SIG-M5 treated with dmso at 0.1 percent for 504 hours (cell line): ENCODE results near the gene ASCC3.
"Not testable (repeated sequence)": the region's sequence is repeated elsewhere in the genome, so short reads cannot be mapped to it uniquely, and the experiment has no call there.

Experiments used
- DNase-seq: peaks from one replicate; lab custom pipeline; 2025; ENCODE audit not compliant: unreplicated experiment; lab: John Stamatoyannopoulos, UW

Gene ASCC3

GRCh38 chr6:100880853-100881706 is at the start of gene ASCC3:
Gene ASCC3, minus strand, starts transcription at chr6:100881329. Its CDS starts 13,332 bp downstream, at chr6:100867997.
- peak; percentile 89 for DNase-seq

DNA sequence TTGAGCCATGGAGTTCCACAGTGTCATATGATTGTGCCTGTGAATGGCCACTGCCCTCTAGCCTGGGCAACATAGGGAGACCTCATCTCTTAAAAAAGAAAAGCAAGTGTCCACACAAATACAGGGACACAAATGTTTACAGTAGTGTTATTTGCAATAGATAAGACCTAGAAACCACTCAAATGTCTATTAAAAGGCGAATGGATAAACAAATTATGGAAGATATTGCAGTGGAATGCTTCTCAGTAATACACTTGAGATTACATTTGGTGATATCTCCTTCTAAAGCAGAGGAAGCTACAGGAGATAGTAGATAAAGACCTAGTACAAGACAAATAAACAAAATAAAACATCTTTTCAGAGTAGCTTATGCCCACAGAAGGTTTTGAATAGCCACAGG is 44.6 kb upstream of the ASCC3 start:
- no peak for DNase-seq

DNA sequence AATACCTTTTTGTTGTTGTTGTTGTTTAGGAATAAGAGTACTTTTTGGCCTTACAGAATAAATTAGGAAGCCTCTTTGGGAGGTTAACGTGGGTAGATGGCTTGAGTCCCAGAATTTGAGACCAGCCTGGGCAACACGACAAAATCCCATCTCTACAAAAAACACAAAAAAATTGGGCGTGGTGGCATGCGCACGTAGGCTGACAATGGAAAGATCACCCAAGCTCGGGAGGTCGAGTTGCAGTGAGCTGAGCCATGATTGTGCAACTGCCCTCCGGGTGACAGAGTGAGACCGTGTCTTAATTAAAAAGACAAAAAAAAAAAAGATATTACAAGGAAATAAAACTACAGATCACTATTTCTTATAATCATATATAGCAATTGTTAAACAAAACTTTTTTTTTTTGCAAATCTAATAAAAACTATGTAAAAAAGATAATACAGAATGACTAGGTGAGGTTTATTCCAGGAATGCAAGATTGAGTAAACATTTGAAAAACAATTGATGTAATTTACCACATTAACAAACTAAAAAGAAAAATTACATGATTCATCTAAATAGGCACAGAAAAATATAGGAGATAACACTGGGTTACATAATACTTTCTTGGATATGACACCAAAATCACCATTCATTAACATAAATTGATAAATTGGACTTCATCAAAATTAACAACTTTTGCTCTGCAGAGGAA is 43.6 kb upstream of the ASCC3 start:
- DNase-seq: no peak

DNA sequence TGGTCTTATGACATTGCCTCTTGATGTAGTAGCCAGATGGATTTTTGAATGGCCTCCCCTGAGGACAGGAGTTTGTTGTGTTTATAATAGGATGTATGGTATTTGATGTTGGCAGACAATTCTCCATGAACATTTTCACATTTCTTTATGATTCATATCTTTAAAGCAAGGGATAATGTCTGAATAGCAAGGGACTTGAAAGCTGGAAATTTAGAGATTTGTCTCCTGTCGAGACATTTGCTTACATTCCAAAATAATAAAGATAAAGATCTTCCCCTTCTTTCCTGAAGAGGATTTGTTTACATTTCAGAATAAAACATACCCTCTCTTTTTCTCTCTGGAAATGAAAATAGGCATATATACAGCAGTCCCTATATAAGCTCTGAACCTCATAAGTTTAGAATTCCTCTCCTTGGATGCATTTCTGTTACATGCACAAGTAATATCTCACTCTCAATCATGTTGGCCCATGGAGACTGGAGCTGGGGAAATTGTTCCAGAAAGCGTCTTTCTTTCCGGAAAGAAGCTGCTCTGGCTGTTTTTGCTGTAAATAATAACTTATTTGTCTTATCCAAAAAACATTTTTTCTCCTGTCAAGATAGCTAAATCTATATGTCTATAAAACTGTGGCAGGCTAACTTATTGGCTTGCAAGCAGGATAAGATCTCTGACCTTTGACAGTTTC is 42.5 kb upstream of the ASCC3 start:
- DNase-seq: no peak

DNA sequence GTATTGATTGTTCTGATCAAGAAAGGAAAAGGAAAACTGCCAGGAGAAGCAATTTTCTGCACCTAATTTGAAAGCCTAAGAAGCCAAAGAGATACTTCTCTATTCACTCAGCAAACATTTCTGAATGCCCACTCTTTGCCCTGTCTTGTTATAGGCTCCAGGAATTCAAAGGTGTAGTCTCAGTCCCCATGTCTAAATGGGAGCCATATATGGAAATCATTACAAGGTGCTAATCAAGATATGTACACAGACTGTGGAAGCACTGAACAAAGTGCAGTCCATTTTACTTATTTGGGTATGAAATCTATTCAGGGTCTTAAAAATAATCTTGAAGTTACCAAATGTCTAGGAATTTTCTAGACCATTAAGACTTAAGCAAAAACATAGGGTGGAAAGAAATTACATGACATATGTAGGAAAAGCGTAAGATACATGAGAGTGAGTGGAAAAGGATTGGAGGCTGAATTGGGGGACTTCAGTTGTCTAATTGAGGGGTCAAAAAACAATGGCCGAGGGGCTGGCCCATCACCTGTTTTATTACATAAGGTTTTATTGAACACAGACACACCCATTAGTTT is 39.0 kb upstream of the ASCC3 start:
- no peak for DNase-seq

- no peak for DNase-seq
Measured at GRCh38 chr6:100918152-100918551, 37.0 kb upstream of the ASCC3 start.

- DNase-seq: no peak
Measured at GRCh38 chr6:100915876-100916275, 34.7 kb upstream of the ASCC3 start.

GRCh38 chr6:100913400-100914276 is 32.5 kb upstream of the ASCC3 start:
- no peak for DNase-seq

GRCh38 chr6:100906325-100906724 is 25.2 kb upstream of the ASCC3 start:
- no peak for DNase-seq

GRCh38 chr6:100905067-100905466 is 23.9 kb upstream of the ASCC3 start:
- DNase-seq: no peak

DNA sequence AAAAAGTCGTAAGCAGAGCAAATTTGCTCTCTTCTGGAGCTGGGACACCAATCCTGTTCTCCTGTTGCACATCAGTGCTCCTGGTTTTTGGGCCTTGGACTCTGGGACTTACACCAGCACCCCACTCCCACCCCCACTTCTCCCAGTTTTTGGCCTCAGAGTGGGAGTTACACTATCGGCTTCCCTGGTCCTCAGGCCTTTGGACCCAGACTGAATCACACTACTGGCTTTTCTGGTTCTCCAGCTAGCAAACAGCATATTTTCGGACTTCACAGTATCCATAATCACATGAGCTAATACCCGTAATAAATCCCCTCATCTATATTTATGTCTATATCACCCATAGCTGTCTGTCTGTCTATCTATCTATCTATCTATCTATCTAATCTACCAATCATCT is 23.2 kb upstream of the ASCC3 start:
- no peak for DNase-seq

DNA sequence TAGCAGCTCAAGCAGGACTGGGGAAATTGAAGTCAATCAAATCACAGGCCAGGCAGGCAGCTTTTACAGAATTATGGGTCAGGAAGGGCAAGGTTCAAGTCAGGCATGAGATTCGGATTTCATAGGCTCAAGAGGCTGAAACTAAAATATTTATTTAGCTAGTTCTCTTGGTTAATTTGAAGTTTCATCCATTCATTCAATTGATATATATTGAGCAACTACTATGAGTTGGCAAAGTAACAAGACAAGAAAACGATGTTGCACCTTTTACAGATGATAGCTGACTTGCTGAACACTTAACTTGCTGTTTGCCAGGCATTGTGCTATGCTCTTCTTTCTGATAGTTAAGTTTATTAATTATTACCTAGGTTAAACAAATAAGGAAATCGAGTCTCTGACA is 20.5 kb upstream of the ASCC3 start:
- DNase-seq: no peak

DNA sequence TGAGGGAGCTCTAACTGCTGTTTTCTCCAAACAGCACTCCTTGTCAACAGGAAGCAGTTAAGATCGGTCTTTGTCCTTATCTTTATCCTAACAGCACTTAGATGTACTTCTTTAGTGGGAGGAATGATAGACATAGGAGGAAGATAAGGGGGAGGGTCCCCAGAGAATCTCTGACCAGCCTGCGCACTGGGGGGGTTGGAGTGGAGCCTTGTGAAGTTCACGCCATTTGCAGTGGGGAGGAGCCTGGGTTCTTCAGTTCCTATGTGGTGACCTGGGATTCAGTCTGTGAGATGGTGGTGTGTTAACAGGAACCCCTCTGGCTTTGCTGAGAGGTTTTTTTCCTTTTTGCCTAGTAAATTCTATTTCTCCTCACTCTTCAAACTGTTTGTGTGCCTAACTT is 18.1 kb upstream of the ASCC3 start:
- no peak for DNase-seq

- no peak for DNase-seq
Measured at GRCh38 chr6:100897671-100898070, 16.5 kb upstream of the ASCC3 start.

DNA sequence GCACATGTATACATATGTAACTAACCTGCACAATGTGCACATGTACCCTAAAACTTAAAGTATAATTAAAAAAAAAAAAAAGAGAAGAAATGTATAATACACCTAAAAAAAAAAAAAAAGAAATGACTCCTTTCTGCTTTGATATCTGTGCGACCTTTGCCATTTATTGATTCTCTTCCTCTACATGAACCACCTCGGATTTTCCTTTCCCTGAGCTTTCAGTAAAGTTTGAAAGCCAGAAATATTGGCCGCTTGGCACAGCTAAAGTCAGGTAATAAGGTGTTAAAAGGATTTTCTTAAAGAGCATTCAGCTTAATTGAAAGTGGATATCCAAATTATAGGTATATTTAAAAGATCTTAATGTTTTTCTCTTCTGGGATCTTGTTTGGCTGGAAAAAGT is 12.6 kb upstream of the ASCC3 start:
- DNase-seq: no peak

DNA sequence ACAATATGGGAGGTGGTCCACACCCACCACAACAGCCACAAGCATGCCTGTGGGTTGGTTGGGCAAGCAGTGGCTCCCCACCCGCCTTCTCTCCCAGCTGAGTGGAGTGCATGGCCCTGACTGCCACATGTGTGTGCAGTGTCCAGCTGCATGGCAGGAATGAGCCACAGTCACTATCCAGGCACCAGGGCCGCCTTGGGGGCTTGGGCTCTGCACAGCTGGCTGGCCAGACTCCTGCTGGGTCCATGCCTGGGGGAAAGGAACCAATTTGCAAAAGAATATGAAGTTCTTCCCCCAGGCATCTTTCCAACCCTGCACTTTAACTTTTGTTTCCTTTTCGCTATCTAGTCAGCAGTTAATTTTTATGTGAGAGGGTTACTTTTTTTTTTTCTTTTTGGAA is 11.6 kb upstream of the ASCC3 start:
- DNase-seq: no peak

- no peak for DNase-seq
Measured at GRCh38 chr6:100892116-100892515, 11.0 kb upstream of the ASCC3 start.

DNA sequence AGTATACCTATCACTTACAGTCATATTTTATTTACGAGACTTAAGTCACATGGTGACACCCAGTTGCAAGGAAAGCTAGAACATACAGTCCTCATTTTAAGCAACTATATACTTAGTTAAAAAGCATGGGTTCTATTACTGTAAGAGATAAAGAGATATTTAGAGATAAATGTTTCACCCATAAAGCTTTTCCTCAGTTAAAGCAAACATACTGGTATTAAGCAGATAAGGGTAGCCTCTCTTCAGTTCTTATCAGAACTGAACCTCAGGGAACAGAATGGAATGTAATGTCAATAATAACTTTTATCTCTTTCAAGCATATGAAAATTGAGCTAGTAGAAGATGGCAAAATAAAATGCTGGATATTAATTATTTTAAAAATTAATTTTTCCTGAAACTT is 9.9 kb upstream of the ASCC3 start:
- DNase-seq: no peak

GRCh38 chr6:100890646-100891045 is 9.5 kb upstream of the ASCC3 start:
- not testable (repeated sequence) for DNase-seq

- no peak for DNase-seq
Measured at GRCh38 chr6:100889351-100889750, 8.2 kb upstream of the ASCC3 start.

- no peak for DNase-seq
Measured at GRCh38 chr6:100886076-100886475, 4.9 kb upstream of the ASCC3 start.
